ENCODE results near the gene MED14. TPM values are rescaled to one million over a fixed set of nuclear protein-coding genes. Genes with fewer than 3 reads are reported as not detected.

MED14 gene
- total RNA-seq, 3 donors from 2014 or later (not counting 1 experiment from before 2014, with no cell fraction given): 55.3 to 79.1 (median 66.1) TPM

DNA sequence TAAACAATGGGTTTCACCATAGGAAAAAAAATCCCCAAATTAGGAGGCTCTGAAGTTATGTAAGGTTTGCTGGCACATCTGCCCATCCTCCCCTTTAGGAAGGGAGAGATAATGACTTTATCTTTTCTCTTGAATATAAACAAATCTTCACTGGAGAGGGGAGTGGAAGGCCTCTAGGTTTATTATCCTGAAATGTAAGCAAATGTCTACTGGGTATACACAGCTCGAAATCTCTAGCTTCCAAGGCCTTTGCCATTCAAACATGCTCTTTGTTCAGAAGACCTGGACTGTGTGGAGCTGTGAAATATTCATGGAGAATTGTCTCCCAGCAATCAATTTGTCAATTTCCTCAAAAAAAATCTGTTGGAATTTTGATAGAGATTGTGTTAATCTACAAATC, 21.7 kb upstream of the MED14 start:
- Histone ChIP-seq H3K9me3 (ENCODE audit: control insufficient read depth, insufficient read depth, low read length) (no peaks in the 10 kb centered on the region), H3K4me3 (ENCODE audit: low read length) (no peak overlapping the region), H3K36me3 (ENCODE audit: control insufficient read depth, insufficient read depth, low read length) (no peaks in the 10 kb centered on the region), H3K27me3 (ENCODE audit: control insufficient read depth, insufficient read depth, low read length) (no peaks in the 10 kb centered on the region), H3K4me1 (ENCODE audit: control insufficient read depth, insufficient read depth, low read length) (no peaks in the 10 kb centered on the region), H3K27ac (ENCODE audit: low read length) (no peak overlapping the region)
- intact Hi-C loops (cut with micrococcal nuclease): no loop called here
- Mint-ChIP-seq H3K9me3 (no peaks in the 10 kb centered on the region), H3K4me3 (no peak overlapping the region), H3K27me3 (ENCODE audit: low read depth in 2 of 2) (peaks cover 3 to 39% of the 10 kb centered on the region in 2 donors), H3K36me3 (peaks cover 2% of the 10 kb centered on the region), H3K4me1 (peaks cover 0 to 5% of the 10 kb centered on the region in 2 donors), H3K27ac (no peak overlapping the region)
- WGBS (ENCODE audit: insufficient coverage): no CpG with 5 or more reads among the region's 1 CpG
- TF ChIP-seq, protein P1, sequence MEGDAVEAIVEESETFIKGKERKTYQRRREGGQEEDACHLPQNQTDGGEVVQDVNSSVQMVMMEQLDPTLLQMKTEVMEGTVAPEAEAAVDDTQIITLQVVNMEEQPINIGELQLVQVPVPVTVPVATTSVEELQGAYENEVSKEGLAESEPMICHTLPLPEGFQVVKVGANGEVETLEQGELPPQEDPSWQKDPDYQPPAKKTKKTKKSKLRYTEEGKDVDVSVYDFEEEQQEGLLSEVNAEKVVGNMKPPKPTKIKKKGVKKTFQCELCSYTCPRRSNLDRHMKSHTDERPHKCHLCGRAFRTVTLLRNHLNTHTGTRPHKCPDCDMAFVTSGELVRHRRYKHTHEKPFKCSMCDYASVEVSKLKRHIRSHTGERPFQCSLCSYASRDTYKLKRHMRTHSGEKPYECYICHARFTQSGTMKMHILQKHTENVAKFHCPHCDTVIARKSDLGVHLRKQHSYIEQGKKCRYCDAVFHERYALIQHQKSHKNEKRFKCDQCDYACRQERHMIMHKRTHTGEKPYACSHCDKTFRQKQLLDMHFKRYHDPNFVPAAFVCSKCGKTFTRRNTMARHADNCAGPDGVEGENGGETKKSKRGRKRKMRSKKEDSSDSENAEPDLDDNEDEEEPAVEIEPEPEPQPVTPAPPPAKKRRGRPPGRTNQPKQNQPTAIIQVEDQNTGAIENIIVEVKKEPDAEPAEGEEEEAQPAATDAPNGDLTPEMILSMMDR (IDR thresholded peaks at IDR 0.05): no peak
- DNase-seq: no peak
- no peak for ATAC-seq

GRCh38 chrX:40755291-40756249, 20.2 kb upstream of the MED14 start:
- Histone ChIP-seq H3K9me3 (ENCODE audit: control insufficient read depth, insufficient read depth, low read length) (no peaks in the 10 kb centered on the region), H3K4me3 (ENCODE audit: low read length) (no peak overlapping the region), H3K27me3 (ENCODE audit: control insufficient read depth, insufficient read depth, low read length) (no peaks in the 10 kb centered on the region), H3K4me1 (ENCODE audit: control insufficient read depth, insufficient read depth, low read length) (no peaks in the 10 kb centered on the region), H3K27ac (ENCODE audit: low read length) (no peak overlapping the region), H3K36me3 (ENCODE audit: control insufficient read depth, insufficient read depth, low read length) (no peaks in the 10 kb centered on the region)
- no peaks in the 10 kb centered on the region for H3K9me3 Mint-ChIP-seq
- H3K4me3 Mint-ChIP-seq: no peak overlapping the region
- no peak overlapping the region for H3K27ac Mint-ChIP-seq
- peaks cover 5% of the 10 kb centered on the region for H3K36me3 Mint-ChIP-seq
- TF ChIP-seq, protein P1 (IDR thresholded peaks at IDR 0.05): no peak
- 98% methylated on average over 7 of the region's 7 CpGs for WGBS (ENCODE audit: insufficient coverage)
- DNase-seq (no peak), ATAC-seq (no peak)
- H3K4me1 Mint-ChIP-seq: peaks cover 0 to 5% of the 10 kb centered on the region in 2 donors
- H3K27me3 Mint-ChIP-seq (ENCODE audit: low read depth in 2 of 2): peaks cover 4 to 38% of the 10 kb centered on the region in 2 donors
- intact Hi-C loops (cut with micrococcal nuclease): no loop called here

GRCh38 chrX:40749681-40750494, 14.5 kb upstream of the MED14 start:
- Mint-ChIP-seq H3K9me3 (no peaks in the 10 kb centered on the region), H3K4me3 (no peak overlapping the region), H3K27me3 (ENCODE audit: low read depth in 2 of 2) (peaks cover 4 to 68% of the 10 kb centered on the region in 2 donors), H3K27ac (no peak overlapping the region), H3K4me1 (no peaks in the 10 kb centered on the region), H3K36me3 (peaks cover 5% of the 10 kb centered on the region)
- intact Hi-C loops (cut with micrococcal nuclease): no loop called here
- H3K9me3 ChIP-seq (ENCODE audit: control insufficient read depth, insufficient read depth, low read length): no peaks in the 10 kb centered on the region
- H3K27ac ChIP-seq (ENCODE audit: low read length): no peak overlapping the region
- DNase-seq (no peak), ATAC-seq (no peak)
- no peaks in the 10 kb centered on the region for H3K36me3 ChIP-seq (ENCODE audit: control insufficient read depth, insufficient read depth, low read length)
- no peak overlapping the region for H3K4me3 ChIP-seq (ENCODE audit: low read length)
- H3K27me3 ChIP-seq (ENCODE audit: control insufficient read depth, insufficient read depth, low read length): no peaks in the 10 kb centered on the region
- TF ChIP-seq, protein P1 (IDR thresholded peaks at IDR 0.05): no peak
- WGBS (ENCODE audit: insufficient coverage): 32% methylated on average over 4 of the region's 4 CpGs
- no peaks in the 10 kb centered on the region for H3K4me1 ChIP-seq (ENCODE audit: control insufficient read depth, insufficient read depth, low read length)
